ENCODE results near the gene PRKN.

- TF ChIP-seq CTCF (IDR thresholded peaks at IDR 0.05; ENCODE audit: low read depth, low read length) (no peak), EZH2phosphoT487 (IDR thresholded peaks at IDR 0.05; ENCODE audit: low read depth) (no peak)
These were observed 1413.5 kb downstream of the PRKN start for GRCh38 chr6:161313940-161314509.

Measured in OCI-LY3 (cell line).